Lower lobe of right lung (tissue), 2 donors: ENCODE measurements around the gene CSNK1D. TPM values are rescaled to one million over a fixed set of nuclear protein-coding genes. Genes with fewer than 3 reads are reported as not detected.
"Not testable (repeated sequence)": the region's sequence is repeated elsewhere in the genome, so short reads cannot be mapped to it uniquely, and the experiment has no call there.

ENCODE experiments used
- ATAC-seq, 2 donors: fragments of 200-7000 bp; cut with Tn5 transposase; one replicate each; pipeline ENCODE4 v1.9.1; 2020 to 2022; ENCODE audit warnings: mild to moderate bottlenecking in 2 of 2, moderate library complexity in 2 of 2
- DNase-seq: peaks from one replicate; pipeline ENCODE4 v3.0.0-alpha.2; 2020
- H3K27ac ChIP-seq: fragments of 200-600 bp; one replicate; pipeline ENCODE4 v1.8.0; 2022
- H3K27me3 ChIP-seq: fragments of 200-600 bp; one replicate; pipeline ENCODE4 v1.8.0; 2022; ENCODE audit warnings: low read depth
- H3K36me3 ChIP-seq: fragments of 200-600 bp; one replicate; pipeline ENCODE4 v1.8.0; 2022; ENCODE audit warnings: mild to moderate bottlenecking
- H3K4me1 ChIP-seq: fragments of 200-600 bp; one replicate; pipeline ENCODE4 v1.8.0; 2022
- H3K4me3 ChIP-seq: fragments of 200-600 bp; one replicate; pipeline ENCODE4 v1.8.0; 2022; ENCODE audit warnings: mild to moderate bottlenecking
- H3K9me3 ChIP-seq: fragments of 200-600 bp; one replicate; pipeline ENCODE4 v1.8.0; 2022
- CTCF ChIP-seq: fragments of 200-600 bp; IDR thresholded peaks from one replicate; pipeline ENCODE4 v1.8.0; 2022; ENCODE audit warnings: antibody characterized with exemption, mild to moderate bottlenecking
- intact Hi-C: fragments of 100-400 bp; cut with DNase I; formaldehyde crosslinking; loops from one replicate; pipeline ENCODE4 v1.11.0; 2022
- total RNA-seq: library from RNA; stranded (reverse); fragmentation: NEBNext Ultra II Directional; extraction: Animal tissue kit (Norgen Biotek cat#: 25700); gene quantifications from one replicate; pipeline ENCODE4 v1.2.1, GENCODE V29; 2021
- donor health status: DM: no; HTN: yes; CAD: no; lungs with severe emphysema.

CSNK1D gene
- total RNA-seq, 1 donor from 2014 or later, result 146 TPM

- Histone ChIP-seq H3K27me3 (no peaks in the 10 kb centered on the region), H3K36me3 (no peaks in the 10 kb centered on the region), H3K27ac (no peak overlapping the region), H3K4me1 (peaks cover 49% of the 10 kb centered on the region), H3K4me3 (no peak overlapping the region), H3K9me3 (no peaks in the 10 kb centered on the region)
- TF ChIP-seq CTCF, result no peak
- DNase-seq, result no peak
- ATAC-seq, result no peak
- intact Hi-C loops, result no loop called here
These were observed 59.4 kb downstream of the CSNK1D start for GRCh38 chr17:82214012-82214628.

DNA sequence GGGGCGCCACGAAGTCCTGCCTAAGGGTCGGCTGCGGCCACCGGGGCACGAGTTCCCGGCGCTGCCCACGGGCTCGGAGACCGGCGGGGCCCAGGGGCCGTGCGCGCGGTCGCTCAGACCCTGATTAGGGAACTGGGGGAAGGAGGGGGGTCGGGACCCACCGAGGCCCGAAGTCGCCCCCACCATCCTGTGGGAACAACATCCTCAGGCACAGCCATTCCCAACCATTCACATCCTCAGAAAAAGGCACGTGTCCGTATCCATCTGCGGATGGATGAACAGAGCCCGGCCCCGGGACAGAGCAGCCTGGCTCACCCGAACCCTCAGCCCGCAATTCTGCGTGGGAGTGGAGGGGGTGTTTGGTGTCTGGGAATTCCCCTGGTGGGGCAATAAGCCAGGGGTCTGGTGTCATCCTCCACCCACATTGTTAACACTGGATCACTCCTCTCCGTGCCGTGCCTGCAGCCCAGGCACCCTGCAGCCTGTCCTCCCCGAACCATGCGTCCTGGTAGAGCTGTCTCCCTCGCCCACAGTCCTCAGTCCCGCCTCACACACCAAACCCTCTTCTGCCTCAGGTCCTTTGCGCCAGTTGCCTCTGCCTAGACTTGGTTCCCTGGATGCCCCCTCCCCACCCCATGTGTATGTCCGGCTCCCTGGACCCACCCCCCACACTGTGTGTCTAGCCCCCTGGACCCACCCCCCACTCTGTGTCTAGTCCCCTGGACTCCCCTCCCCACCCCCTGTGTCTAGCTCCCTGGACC lies 60.1 kb downstream of the CSNK1D start:
- TF ChIP-seq CTCF, result no peak
- peak overlapping the region; percentile 99 for H3K4me3 ChIP-seq
- no peaks in the 10 kb centered on the region for H3K27me3 ChIP-seq
- no peaks in the 10 kb centered on the region for H3K9me3 ChIP-seq
- DNase-seq (peak; percentile 72), ATAC-seq (peak; percentile 17 to 45)
- H3K27ac ChIP-seq, result peak overlapping the region; percentile 88
- intact Hi-C loops, result no loop called here
- peaks cover 49% of the 10 kb centered on the region for H3K4me1 ChIP-seq
- no peaks in the 10 kb centered on the region for H3K36me3 ChIP-seq

DNA sequence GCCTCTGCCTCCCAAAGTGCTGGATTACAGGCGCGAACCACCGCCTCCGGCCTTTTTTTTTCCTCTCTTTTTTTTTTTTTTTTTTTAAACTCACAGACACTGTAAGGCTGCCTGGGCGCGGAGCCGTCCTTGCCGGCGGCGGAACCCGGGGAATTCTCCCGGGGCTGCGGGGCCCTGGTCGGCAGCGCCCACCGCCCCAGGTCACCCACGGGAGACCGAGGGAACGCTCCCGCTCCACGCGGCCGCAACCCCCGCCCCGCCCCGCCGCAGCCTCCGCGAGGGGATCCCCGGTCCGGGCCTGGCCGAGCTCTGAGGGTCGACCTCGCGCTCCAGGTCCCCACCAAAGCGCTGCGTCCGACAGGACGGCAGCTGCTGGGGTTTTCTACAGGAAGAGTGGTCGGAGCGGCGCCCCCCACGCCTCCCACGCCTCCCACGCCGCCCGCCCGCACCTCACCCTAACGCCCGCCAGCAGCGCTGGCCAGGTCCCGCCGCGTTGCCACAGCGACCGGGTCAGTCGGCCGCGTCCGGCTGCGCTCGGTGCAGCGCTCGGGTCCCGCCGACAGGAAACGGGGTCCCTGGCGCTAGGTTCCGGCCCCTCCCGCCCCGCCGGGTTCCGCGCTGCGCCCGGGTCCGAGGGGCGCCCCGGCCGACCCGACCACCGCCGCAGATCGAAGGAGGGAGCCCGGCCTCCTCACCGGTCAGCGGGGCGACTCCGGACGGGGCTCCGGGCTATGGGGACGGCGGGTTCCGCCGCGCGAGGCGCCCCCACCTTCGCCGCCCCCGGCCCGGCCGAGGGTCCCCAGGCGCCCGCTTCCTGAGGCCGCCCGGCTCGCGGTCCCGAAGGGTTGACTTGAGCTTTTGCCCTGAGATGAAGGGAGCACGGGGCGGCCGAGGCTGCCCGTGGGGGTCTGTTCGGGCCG lies 60.9 kb downstream of the CSNK1D start, which contains the start of gene CCDC57:
CCDC57 (minus strand) TSS at position 512 of the 920 bp plus-strand sequence. CDS start 10,898 bp downstream, outside the sequence.
- Histone ChIP-seq H3K36me3 (no peaks in the 10 kb centered on the region), H3K4me3 (peak within 1 kb of the TSS; percentile 99), H3K4me1 (peaks cover 45% of the 10 kb centered on the region), H3K27me3 (no peaks in the 10 kb centered on the region), H3K27ac (peak within 1 kb of the TSS; percentile 88), H3K9me3 (no peaks in the 10 kb centered on the region)
- peak; percentile 89 for DNase-seq
- peak; percentile 26 for TF ChIP-seq CTCF
- peak; percentile 87 to 88 for ATAC-seq
- intact Hi-C loops, result no loop called here

GRCh38 chr17:82210655-82211054 lies 62.8 kb downstream of the CSNK1D start:
- ATAC-seq, H3K36me3 ChIP-seq, H3K9me3 ChIP-seq, H3K27ac ChIP-seq, DNase-seq, H3K4me3 ChIP-seq, intact Hi-C loops, H3K27me3 ChIP-seq: not testable (repeated sequence)
- peaks cover 36% of the 10 kb centered on the region for H3K4me1 ChIP-seq

DNA sequence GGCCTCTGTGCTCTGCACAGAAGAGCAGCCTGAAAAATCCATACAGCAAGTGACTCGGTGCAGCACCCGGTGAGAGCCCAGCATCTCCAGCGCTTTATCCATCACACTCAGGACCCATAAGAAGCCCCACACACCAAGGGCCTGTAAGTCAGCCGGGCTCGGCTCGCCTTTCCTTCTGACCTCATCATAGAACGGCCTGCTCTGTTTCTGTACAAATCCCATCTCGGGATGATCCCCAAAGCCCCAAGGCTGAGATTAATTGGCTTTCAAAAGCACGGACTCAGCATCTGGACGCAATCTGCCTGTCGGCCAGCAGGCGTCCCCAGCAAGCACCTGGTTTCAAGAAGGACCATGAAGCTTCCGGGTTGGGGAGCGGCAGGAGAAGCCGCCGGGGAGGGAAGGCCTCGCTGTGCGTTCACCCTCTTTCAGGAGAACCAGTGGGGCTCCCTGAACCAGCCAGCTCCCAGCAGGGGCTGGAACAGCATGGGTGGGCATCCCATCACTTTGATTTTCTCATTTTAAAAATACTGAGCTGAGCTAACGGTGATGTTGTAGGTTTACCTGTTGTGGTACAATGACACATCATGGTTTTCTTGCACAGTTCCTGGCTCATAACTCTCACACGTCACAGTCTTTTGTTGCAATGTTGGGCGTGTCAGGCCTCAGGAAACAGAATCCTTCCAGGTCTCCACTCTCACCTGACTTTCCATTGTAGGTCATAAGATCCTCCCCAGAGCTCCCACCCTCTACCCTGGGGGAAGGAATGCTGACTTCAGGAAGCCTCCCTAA lies 67.6 kb downstream of the CSNK1D start:
- Histone ChIP-seq H3K27ac (peak overlapping the region; percentile 84), H3K36me3 (no peaks in the 10 kb centered on the region), H3K4me1 (peaks cover 14% of the 10 kb centered on the region), H3K4me3 (peak overlapping the region; percentile 20), H3K27me3 (no peaks in the 10 kb centered on the region), H3K9me3 (no peaks in the 10 kb centered on the region)
- intact Hi-C loops, result no loop called here
- peak; percentile 92 for TF ChIP-seq CTCF
- ATAC-seq (peak; percentile 90 to 93), DNase-seq (peak; percentile 90)
